Stimulated activated naive CD4-positive, alpha-beta T cell (primary cell): ENCODE measurements around the gene TPRN.
"Not testable (repeated sequence)": the region's sequence is repeated elsewhere in the genome, so short reads cannot be mapped to it uniquely, and the experiment has no call there.

Experiments
- DNase-seq, 6 experiments: peaks; one replicate each; lab custom pipeline; 2025; lab: John Stamatoyannopoulos, UW

The TPRN gene, protein sequence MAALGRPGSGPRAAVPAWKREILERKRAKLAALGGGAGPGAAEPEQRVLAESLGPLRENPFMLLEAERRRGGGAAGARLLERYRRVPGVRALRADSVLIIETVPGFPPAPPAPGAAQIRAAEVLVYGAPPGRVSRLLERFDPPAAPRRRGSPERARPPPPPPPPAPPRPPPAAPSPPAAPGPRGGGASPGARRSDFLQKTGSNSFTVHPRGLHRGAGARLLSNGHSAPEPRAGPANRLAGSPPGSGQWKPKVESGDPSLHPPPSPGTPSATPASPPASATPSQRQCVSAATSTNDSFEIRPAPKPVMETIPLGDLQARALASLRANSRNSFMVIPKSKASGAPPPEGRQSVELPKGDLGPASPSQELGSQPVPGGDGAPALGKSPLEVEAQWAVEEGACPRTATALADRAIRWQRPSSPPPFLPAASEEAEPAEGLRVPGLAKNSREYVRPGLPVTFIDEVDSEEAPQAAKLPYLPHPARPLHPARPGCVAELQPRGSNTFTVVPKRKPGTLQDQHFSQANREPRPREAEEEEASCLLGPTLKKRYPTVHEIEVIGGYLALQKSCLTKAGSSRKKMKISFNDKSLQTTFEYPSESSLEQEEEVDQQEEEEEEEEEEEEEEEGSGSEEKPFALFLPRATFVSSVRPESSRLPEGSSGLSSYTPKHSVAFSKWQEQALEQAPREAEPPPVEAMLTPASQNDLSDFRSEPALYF

GRCh38 chr9:137200311-137201204 lies at the start of gene TPRN:
Gene TPRN, minus strand, starts transcription at chr9:137200741. Its CDS starts 30 bp downstream, at chr9:137200711.
- peak; percentile 94 to 98 (median 96) for DNase-seq

- no peak for DNase-seq
These were observed 47.3 kb upstream of the TPRN start for GRCh38 chr9:137247916-137248175.

- no peak for DNase-seq
These were observed 46.8 kb upstream of the TPRN start for GRCh38 chr9:137247135-137247915.

GRCh38 chr9:137245450-137246421 lies 45.2 kb upstream of the TPRN start:
- no peak for DNase-seq

GRCh38 chr9:137244486-137245449 lies 44.2 kb upstream of the TPRN start:
- DNase-seq, result no peak

DNA sequence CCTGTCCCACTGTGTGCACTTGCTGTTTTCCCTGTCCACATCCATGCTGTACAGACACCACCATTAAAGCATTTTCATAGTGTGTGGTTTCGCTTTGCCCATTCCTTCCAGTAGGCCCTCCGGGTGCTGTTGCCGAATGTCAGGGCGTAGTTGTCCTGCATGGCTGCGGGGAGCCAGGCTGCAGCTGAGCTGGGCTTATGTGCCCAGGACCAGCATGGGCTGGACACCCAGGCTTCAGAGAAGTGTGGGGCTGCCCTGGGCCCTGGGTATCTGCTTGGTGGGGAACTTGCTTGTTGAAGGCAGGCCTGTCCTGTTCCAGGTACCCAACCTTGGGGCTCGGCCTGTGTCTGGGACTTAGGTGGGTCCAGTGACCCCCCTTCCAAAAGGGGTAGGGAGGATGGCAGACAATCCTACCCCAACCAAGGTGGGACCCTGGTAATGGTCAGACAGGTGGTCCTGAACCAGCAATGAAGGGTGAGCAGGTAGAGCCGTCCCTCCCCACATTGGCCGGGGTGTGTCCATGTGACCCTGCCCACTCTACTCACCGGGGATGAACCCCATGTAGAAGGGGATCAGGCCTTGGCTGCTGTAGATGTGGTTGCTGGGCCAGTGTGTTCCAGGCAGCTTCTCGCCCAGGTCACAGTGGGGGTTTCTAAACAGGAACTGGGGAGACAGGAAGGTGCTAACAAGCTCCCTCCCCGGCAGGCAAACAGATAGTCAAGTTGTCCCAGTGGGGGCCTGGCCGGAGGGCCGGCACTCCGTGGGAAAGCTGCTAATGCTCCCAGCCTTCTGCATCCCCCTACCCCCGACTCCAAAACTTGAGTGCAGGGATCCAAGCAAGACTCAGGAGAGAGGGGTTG lies 43.3 kb upstream of the TPRN start:
- DNase-seq, result peak in 1 of 6 experiments; percentile 16

GRCh38 chr9:137243266-137243625 lies 42.7 kb upstream of the TPRN start:
- not testable (repeated sequence) for DNase-seq

GRCh38 chr9:137242269-137243203 lies 42.0 kb upstream of the TPRN start:
- no peak for DNase-seq

DNA sequence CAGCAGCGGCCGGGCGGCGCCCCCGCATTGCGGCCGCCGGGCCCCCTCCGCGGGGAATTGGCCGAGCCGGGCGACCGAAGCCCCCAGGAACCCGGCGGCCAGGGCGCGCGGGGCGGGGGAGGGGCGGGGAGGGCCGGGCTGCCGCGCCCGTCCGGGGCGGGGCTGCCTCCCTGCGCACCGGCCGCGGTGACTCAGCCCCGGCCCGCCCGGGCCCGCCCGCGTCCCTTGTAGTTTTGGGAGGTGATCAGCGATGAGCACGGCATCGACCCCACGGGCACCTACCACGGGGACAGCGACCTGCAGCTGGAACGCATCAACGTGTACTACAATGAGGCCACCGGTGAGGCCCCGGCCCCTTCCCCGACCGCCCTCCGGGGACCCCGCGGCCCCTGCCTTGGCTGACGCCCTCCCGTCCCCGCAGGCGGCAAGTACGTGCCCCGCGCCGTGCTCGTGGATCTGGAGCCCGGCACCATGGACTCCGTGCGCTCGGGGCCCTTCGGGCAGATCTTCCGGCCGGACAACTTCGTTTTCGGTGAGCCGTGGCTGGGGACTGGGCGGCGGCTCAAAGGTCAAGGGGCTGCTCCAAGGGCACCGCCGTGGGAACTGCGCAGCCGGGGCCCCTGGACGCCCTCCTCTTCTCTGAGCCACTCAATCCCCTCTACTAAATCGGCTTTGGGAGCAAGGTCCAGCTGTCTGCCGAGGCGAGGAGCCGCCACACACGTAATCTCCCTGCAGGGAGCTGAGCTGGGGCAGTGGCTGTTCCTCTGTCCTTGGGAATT lies 41.1 kb upstream of the TPRN start:
- DNase-seq, result peak in 4 of 6 experiments; percentile 44 to 71 (median 57)

DNA sequence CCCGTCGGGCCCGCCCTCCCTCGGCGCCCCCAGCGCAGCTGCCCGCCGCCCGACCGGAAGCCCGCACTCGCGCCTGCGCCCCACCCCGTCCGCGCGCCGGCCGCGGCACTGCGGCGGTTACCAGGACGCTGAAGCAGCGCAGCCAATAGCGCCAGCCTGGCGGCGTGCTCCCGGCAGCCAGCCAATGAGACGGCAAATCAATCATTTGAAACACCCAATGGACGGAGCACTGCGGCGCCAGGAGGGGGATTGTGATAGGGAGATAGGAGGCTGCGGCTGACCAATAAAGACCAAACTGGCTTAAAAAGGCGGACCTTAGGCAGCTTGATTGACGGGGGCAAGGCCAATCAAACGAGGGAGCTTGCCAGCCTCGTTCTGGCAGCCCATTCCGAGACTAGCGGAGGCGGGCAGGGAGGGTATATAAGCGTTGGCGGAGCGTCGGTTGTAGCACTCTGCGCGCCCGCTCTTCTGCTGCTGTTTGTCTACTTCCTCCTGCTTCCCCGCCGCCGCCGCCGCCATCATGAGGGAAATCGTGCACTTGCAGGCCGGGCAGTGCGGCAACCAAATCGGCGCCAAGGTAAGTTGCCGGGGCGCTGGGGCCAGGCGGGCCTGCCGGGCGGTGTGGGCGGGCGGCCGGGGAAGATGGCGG lies 40.4 kb upstream of the TPRN start, which contains the start of gene TUBB4B:
Gene TUBB4B (plus strand): TSS at position 447 of the 649 bp plus-strand sequence. CDS start 74 bp downstream, at position 521.
- peak; percentile 92 to 99 (median 98) for DNase-seq

- DNase-seq, result peak in 4 of 6 experiments; percentile 68 to 83 (median 74)
These were observed 39.8 kb upstream of the TPRN start for GRCh38 chr9:137240318-137240840.

- DNase-seq, result not testable (repeated sequence)
These were observed 39.1 kb upstream of the TPRN start for GRCh38 chr9:137239541-137240200.

- no peak for DNase-seq
These were observed 37.5 kb upstream of the TPRN start for GRCh38 chr9:137237759-137238726.
